ENCODE results near the gene BTNL8. TPM values are rescaled to one million over a fixed set of nuclear protein-coding genes. Genes with fewer than 3 reads are reported as not detected.
A peak's percentile ranks its signal among the peaks of the same experiment; 100 is the strongest.

BTNL8 gene
- total and polyA plus RNA-seq, 3 experiments from 2014 or later: 0.13 TPM; not detected in 2

- no peaks in the 10 kb centered on the region for H3K27me3 ChIP-seq (ENCODE audit: insufficient read depth, low read length, poor library complexity, severe bottlenecking)
- Mint-ChIP-seq H3K36me3 (no peaks in the 10 kb centered on the region), H3K4me3 (no peak overlapping the region), H3K9me3 (peaks cover 0 to 3% (median 0%) of the 10 kb centered on the region in 5 donors), H3K27ac (peak overlapping the region in 2 of 8 donors; percentile 21 to 24), H3K4me1 (no peaks in the 10 kb centered on the region), H3K27me3 (peaks cover 2 to 11% of the 10 kb centered on the region in 2 donors)
- CTCF ChIA-PET: no interaction called here
- H3K4me3 ChIP-seq (ENCODE audit: low read length): no peak overlapping the region
- H3K36me3 ChIP-seq (ENCODE audit: insufficient read depth, low read length): no peaks in the 10 kb centered on the region
- no peak overlapping the region for H3K27ac ChIP-seq (ENCODE audit: low read depth, low read length)
- no peak for DNase-seq
- POLR2A ChIA-PET: no interaction called here
- no peaks in the 10 kb centered on the region for H3K9me3 ChIP-seq (ENCODE audit: low read length)
- no peaks in the 10 kb centered on the region for H3K4me1 ChIP-seq (ENCODE audit: insufficient read depth, low read length)
Observed at GRCh38 chr5:180976518-180976917, 77.6 kb downstream of the BTNL8 start.

GRCh38 chr5:180977852-180978251 lies 78.9 kb downstream of the BTNL8 start:
- Mint-ChIP-seq H3K4me3 (no peak overlapping the region), H3K9me3 (peaks cover 0 to 3% (median 0%) of the 10 kb centered on the region in 5 donors)
- CTCF ChIA-PET: no interaction called here

GRCh38 chr5:180982008-180982741 lies 83.2 kb downstream of the BTNL8 start:
- Histone ChIP-seq H3K27ac (ENCODE audit: low read depth, low read length) (no peak overlapping the region), H3K9me3 (ENCODE audit: low read length) (no peaks in the 10 kb centered on the region), H3K4me3 (ENCODE audit: low read length) (no peak overlapping the region), H3K4me1 (ENCODE audit: insufficient read depth, low read length) (no peaks in the 10 kb centered on the region), H3K36me3 (ENCODE audit: insufficient read depth, low read length) (no peaks in the 10 kb centered on the region), H3K27me3 (ENCODE audit: insufficient read depth, low read length, poor library complexity, severe bottlenecking) (no peaks in the 10 kb centered on the region)
- H3K4me3 Mint-ChIP-seq: no peak overlapping the region
- H3K27ac Mint-ChIP-seq: no peak overlapping the region
- H3K4me1 Mint-ChIP-seq: no peaks in the 10 kb centered on the region
- CTCF ChIA-PET: no interaction called here
- DNase-seq: no peak
- peaks cover 2 to 41% of the 10 kb centered on the region in 2 donors for H3K27me3 Mint-ChIP-seq
- no peaks in the 10 kb centered on the region for H3K9me3 Mint-ChIP-seq
- H3K36me3 Mint-ChIP-seq: no peaks in the 10 kb centered on the region
- POLR2A ChIA-PET: no interaction called here

More at GRCh38 chr5:180977852-180978251, 78.9 kb downstream of the BTNL8 start:
- POLR2A ChIA-PET: no interaction called here
- Histone ChIP-seq H3K4me3 (ENCODE audit: low read length) (no peak overlapping the region), H3K36me3 (ENCODE audit: insufficient read depth, low read length) (no peaks in the 10 kb centered on the region), H3K9me3 (ENCODE audit: low read length) (no peaks in the 10 kb centered on the region), H3K27ac (ENCODE audit: low read depth, low read length) (no peak overlapping the region), H3K4me1 (ENCODE audit: insufficient read depth, low read length) (no peaks in the 10 kb centered on the region), H3K27me3 (ENCODE audit: insufficient read depth, low read length, poor library complexity, severe bottlenecking) (no peaks in the 10 kb centered on the region)
- no peak for DNase-seq
- peaks cover 2 to 20% of the 10 kb centered on the region in 2 donors for H3K27me3 Mint-ChIP-seq
- H3K36me3 Mint-ChIP-seq: no peaks in the 10 kb centered on the region
- no peaks in the 10 kb centered on the region for H3K4me1 Mint-ChIP-seq
- H3K27ac Mint-ChIP-seq: no peak overlapping the region

- no peaks in the 10 kb centered on the region for H3K4me1 Mint-ChIP-seq
- Histone ChIP-seq H3K4me3 (ENCODE audit: low read length) (no peak overlapping the region), H3K27ac (ENCODE audit: low read depth, low read length) (no peak overlapping the region), H3K27me3 (ENCODE audit: insufficient read depth, low read length, poor library complexity, severe bottlenecking) (no peaks in the 10 kb centered on the region), H3K4me1 (ENCODE audit: insufficient read depth, low read length) (no peaks in the 10 kb centered on the region), H3K9me3 (ENCODE audit: low read length) (no peaks in the 10 kb centered on the region), H3K36me3 (ENCODE audit: insufficient read depth, low read length) (no peaks in the 10 kb centered on the region)
- no peak for DNase-seq
- CTCF ChIA-PET: no interaction called here
- POLR2A ChIA-PET: no interaction called here
- H3K4me3 Mint-ChIP-seq: no peak overlapping the region
- H3K36me3 Mint-ChIP-seq: no peaks in the 10 kb centered on the region
- H3K27ac Mint-ChIP-seq: no peak overlapping the region
- H3K27me3 Mint-ChIP-seq: peaks cover 0 to 53% of the 10 kb centered on the region in 2 donors
- no peaks in the 10 kb centered on the region for H3K9me3 Mint-ChIP-seq
Observed at GRCh38 chr5:180988016-180988415, 89.1 kb downstream of the BTNL8 start.

GRCh38 chr5:180988592-180988991 lies 89.6 kb downstream of the BTNL8 start, which contains the start of gene BTNL3:
BTNL3 (plus strand) TSS chr5:180988846; CDS start chr5:180989029, 183 bp downstream.
- ChIA-PET POLR2A (no interaction called here), CTCF (no interaction called here)
- Mint-ChIP-seq H3K4me3 (no peak within 1 kb of the TSS), H3K36me3 (no peaks in the 10 kb centered on the region), H3K27ac (no peak within 1 kb of the TSS), H3K27me3 (peaks cover 0 to 49% of the 10 kb centered on the region in 2 donors), H3K4me1 (no peaks in the 10 kb centered on the region), H3K9me3 (no peaks in the 10 kb centered on the region)
- Histone ChIP-seq H3K27me3 (ENCODE audit: insufficient read depth, low read length, poor library complexity, severe bottlenecking) (no peaks in the 10 kb centered on the region), H3K27ac (ENCODE audit: low read depth, low read length) (no peak within 1 kb of the TSS), H3K36me3 (ENCODE audit: insufficient read depth, low read length) (no peaks in the 10 kb centered on the region), H3K9me3 (ENCODE audit: low read length) (no peaks in the 10 kb centered on the region), H3K4me3 (ENCODE audit: low read length) (no peak within 1 kb of the TSS), H3K4me1 (ENCODE audit: insufficient read depth, low read length) (no peaks in the 10 kb centered on the region)
- no peak for DNase-seq

GRCh38 chr5:180990086-180990881 lies 91.3 kb downstream of the BTNL8 start:
- no peaks in the 10 kb centered on the region for H3K4me1 Mint-ChIP-seq
- Histone ChIP-seq H3K36me3 (ENCODE audit: insufficient read depth, low read length) (no peaks in the 10 kb centered on the region), H3K4me3 (ENCODE audit: low read length) (no peak overlapping the region), H3K9me3 (ENCODE audit: low read length) (no peaks in the 10 kb centered on the region), H3K27me3 (ENCODE audit: insufficient read depth, low read length, poor library complexity, severe bottlenecking) (no peaks in the 10 kb centered on the region), H3K4me1 (ENCODE audit: insufficient read depth, low read length) (no peaks in the 10 kb centered on the region), H3K27ac (ENCODE audit: low read depth, low read length) (no peak overlapping the region)
- H3K27ac Mint-ChIP-seq: no peak overlapping the region
- POLR2A ChIA-PET: no interaction called here
- no peak for DNase-seq
- peaks cover 0 to 4% (median 0%) of the 10 kb centered on the region in 3 donors for H3K36me3 Mint-ChIP-seq
- peaks cover 3 to 53% of the 10 kb centered on the region in 2 donors for H3K27me3 Mint-ChIP-seq
- CTCF ChIA-PET: no interaction called here
- peaks cover 0 to 10% (median 5%) of the 10 kb centered on the region in 5 donors for H3K9me3 Mint-ChIP-seq
- no peak overlapping the region for H3K4me3 Mint-ChIP-seq

GRCh38 chr5:180990882-180991242 lies 91.9 kb downstream of the BTNL8 start:
- DNase-seq: no peak
- Mint-ChIP-seq H3K36me3 (peaks cover 0 to 7% (median 0%) of the 10 kb centered on the region in 3 donors), H3K27me3 (peaks cover 3 to 54% of the 10 kb centered on the region in 2 donors), H3K4me1 (no peaks in the 10 kb centered on the region), H3K27ac (no peak overlapping the region), H3K4me3 (no peak overlapping the region), H3K9me3 (peaks cover 0 to 10% (median 5%) of the 10 kb centered on the region in 5 donors)
- H3K27me3 ChIP-seq (ENCODE audit: insufficient read depth, low read length, poor library complexity, severe bottlenecking): no peaks in the 10 kb centered on the region
- CTCF ChIA-PET: no interaction called here
- no peaks in the 10 kb centered on the region for H3K9me3 ChIP-seq (ENCODE audit: low read length)
- H3K4me1 ChIP-seq (ENCODE audit: insufficient read depth, low read length): no peaks in the 10 kb centered on the region
- POLR2A ChIA-PET: no interaction called here
- no peak overlapping the region for H3K4me3 ChIP-seq (ENCODE audit: low read length)
- no peak overlapping the region for H3K27ac ChIP-seq (ENCODE audit: low read depth, low read length)
- no peaks in the 10 kb centered on the region for H3K36me3 ChIP-seq (ENCODE audit: insufficient read depth, low read length)
